Measurements from ENCODE around the gene HOXA9. TPM values are rescaled to one million over a fixed set of nuclear protein-coding genes. Genes with fewer than 3 reads are reported as not detected.

The HOXA9 gene
- total and polyA plus RNA-seq, 2 of the 8 experiments (the other 6 are each of a cell fraction or from before 2014, with no cell fraction given), result not detected

- TF ChIP-seq, protein P1, sequence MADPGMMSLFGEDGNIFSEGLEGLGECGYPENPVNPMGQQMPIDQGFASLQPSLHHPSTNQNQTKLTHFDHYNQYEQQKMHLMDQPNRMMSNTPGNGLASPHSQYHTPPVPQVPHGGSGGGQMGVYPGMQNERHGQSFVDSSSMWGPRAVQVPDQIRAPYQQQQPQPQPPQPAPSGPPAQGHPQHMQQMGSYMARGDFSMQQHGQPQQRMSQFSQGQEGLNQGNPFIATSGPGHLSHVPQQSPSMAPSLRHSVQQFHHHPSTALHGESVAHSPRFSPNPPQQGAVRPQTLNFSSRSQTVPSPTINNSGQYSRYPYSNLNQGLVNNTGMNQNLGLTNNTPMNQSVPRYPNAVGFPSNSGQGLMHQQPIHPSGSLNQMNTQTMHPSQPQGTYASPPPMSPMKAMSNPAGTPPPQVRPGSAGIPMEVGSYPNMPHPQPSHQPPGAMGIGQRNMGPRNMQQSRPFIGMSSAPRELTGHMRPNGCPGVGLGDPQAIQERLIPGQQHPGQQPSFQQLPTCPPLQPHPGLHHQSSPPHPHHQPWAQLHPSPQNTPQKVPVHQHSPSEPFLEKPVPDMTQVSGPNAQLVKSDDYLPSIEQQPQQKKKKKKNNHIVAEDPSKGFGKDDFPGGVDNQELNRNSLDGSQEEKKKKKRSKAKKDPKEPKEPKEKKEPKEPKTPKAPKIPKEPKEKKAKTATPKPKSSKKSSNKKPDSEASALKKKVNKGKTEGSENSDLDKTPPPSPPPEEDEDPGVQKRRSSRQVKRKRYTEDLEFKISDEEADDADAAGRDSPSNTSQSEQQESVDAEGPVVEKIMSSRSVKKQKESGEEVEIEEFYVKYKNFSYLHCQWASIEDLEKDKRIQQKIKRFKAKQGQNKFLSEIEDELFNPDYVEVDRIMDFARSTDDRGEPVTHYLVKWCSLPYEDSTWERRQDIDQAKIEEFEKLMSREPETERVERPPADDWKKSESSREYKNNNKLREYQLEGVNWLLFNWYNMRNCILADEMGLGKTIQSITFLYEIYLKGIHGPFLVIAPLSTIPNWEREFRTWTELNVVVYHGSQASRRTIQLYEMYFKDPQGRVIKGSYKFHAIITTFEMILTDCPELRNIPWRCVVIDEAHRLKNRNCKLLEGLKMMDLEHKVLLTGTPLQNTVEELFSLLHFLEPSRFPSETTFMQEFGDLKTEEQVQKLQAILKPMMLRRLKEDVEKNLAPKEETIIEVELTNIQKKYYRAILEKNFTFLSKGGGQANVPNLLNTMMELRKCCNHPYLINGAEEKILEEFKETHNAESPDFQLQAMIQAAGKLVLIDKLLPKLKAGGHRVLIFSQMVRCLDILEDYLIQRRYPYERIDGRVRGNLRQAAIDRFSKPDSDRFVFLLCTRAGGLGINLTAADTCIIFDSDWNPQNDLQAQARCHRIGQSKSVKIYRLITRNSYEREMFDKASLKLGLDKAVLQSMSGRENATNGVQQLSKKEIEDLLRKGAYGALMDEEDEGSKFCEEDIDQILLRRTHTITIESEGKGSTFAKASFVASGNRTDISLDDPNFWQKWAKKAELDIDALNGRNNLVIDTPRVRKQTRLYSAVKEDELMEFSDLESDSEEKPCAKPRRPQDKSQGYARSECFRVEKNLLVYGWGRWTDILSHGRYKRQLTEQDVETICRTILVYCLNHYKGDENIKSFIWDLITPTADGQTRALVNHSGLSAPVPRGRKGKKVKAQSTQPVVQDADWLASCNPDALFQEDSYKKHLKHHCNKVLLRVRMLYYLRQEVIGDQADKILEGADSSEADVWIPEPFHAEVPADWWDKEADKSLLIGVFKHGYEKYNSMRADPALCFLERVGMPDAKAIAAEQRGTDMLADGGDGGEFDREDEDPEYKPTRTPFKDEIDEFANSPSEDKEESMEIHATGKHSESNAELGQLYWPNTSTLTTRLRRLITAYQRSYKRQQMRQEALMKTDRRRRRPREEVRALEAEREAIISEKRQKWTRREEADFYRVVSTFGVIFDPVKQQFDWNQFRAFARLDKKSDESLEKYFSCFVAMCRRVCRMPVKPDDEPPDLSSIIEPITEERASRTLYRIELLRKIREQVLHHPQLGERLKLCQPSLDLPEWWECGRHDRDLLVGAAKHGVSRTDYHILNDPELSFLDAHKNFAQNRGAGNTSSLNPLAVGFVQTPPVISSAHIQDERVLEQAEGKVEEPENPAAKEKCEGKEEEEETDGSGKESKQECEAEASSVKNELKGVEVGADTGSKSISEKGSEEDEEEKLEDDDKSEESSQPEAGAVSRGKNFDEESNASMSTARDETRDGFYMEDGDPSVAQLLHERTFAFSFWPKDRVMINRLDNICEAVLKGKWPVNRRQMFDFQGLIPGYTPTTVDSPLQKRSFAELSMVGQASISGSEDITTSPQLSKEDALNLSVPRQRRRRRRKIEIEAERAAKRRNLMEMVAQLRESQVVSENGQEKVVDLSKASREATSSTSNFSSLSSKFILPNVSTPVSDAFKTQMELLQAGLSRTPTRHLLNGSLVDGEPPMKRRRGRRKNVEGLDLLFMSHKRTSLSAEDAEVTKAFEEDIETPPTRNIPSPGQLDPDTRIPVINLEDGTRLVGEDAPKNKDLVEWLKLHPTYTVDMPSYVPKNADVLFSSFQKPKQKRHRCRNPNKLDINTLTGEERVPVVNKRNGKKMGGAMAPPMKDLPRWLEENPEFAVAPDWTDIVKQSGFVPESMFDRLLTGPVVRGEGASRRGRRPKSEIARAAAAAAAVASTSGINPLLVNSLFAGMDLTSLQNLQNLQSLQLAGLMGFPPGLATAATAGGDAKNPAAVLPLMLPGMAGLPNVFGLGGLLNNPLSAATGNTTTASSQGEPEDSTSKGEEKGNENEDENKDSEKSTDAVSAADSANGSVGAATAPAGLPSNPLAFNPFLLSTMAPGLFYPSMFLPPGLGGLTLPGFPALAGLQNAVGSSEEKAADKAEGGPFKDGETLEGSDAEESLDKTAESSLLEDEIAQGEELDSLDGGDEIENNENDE (IDR thresholded peaks at IDR 0.05; ENCODE audit: insufficient replicate concordance, low read length), result no peak
- TF ChIP-seq ATF3 (IDR thresholded peaks at IDR 0.05; ENCODE audit: insufficient read depth, low read depth, low read length) (no peak; the same call in 1 of the 2 replicates), KDM1A (IDR thresholded peaks at IDR 0.05; ENCODE audit: borderline replicate concordance, low read length) (no peak), RAD21 (IDR thresholded peaks at IDR 0.05 in 1 of 2, conservative IDR thresholded peaks at IDR 0.05 in 1 of 2; ENCODE audit: low read depth in 2 of 2, low read length in 2 of 2) (peak; percentile 93 to 97), CHD1 (IDR thresholded peaks at IDR 0.05; ENCODE audit: low read depth, low read length) (no peak), TBP (IDR thresholded peaks at IDR 0.05; ENCODE audit: low read depth, low read length) (no peak), ZNF274 (IDR thresholded peaks at IDR 0.05; ENCODE audit: borderline replicate concordance, extremely low read depth, low read length) (no peak), SIX5 (IDR thresholded peaks at IDR 0.05; ENCODE audit: low read depth, low read length) (no peak)
These were observed 22.1 kb downstream of the HOXA9 start, which contains the start of gene HOXA5 (continued) for GRCh38 chr7:27143023-27143949.

Data from H1 (cell line).